Lower lobe of right lung (tissue), 2 donors: ENCODE measurements around the gene TMEM252. TPM values are rescaled to one million over a fixed set of nuclear protein-coding genes. Genes with fewer than 3 reads are reported as not detected.

ENCODE experiments used
- ATAC-seq, 2 donors: fragments of 200-7000 bp; cut with Tn5 transposase; one replicate each; pipeline ENCODE4 v1.9.1; 2020 to 2022; ENCODE audit warnings: mild to moderate bottlenecking in 2 of 2, moderate library complexity in 2 of 2
- DNase-seq: peaks from one replicate; pipeline ENCODE4 v3.0.0-alpha.2; 2020
- H3K27ac ChIP-seq: fragments of 200-600 bp; one replicate; pipeline ENCODE4 v1.8.0; 2022
- H3K27me3 ChIP-seq: fragments of 200-600 bp; one replicate; pipeline ENCODE4 v1.8.0; 2022; ENCODE audit warnings: low read depth
- H3K36me3 ChIP-seq: fragments of 200-600 bp; one replicate; pipeline ENCODE4 v1.8.0; 2022; ENCODE audit warnings: mild to moderate bottlenecking
- H3K4me1 ChIP-seq: fragments of 200-600 bp; one replicate; pipeline ENCODE4 v1.8.0; 2022
- H3K4me3 ChIP-seq: fragments of 200-600 bp; one replicate; pipeline ENCODE4 v1.8.0; 2022; ENCODE audit warnings: mild to moderate bottlenecking
- H3K9me3 ChIP-seq: fragments of 200-600 bp; one replicate; pipeline ENCODE4 v1.8.0; 2022
- intact Hi-C: fragments of 100-400 bp; cut with DNase I; formaldehyde crosslinking; loops from one replicate; pipeline ENCODE4 v1.11.0; 2022
- total RNA-seq: library from RNA; stranded (reverse); fragmentation: NEBNext Ultra II Directional; extraction: Animal tissue kit (Norgen Biotek cat#: 25700); gene quantifications from one replicate; pipeline ENCODE4 v1.2.1, GENCODE V29; 2021
- TF ChIP-seq, protein P1 (sequence below): fragments of 200-600 bp; IDR thresholded peaks from one replicate; pipeline ENCODE4 v1.8.0; 2022; ENCODE audit warnings: antibody characterized with exemption, mild to moderate bottlenecking
- donor health status: DM: no; HTN: yes; CAD: no; lungs with severe emphysema.

TMEM252 gene
- total RNA-seq, 1 donor from 2014 or later, result 0.30 TPM

DNA sequence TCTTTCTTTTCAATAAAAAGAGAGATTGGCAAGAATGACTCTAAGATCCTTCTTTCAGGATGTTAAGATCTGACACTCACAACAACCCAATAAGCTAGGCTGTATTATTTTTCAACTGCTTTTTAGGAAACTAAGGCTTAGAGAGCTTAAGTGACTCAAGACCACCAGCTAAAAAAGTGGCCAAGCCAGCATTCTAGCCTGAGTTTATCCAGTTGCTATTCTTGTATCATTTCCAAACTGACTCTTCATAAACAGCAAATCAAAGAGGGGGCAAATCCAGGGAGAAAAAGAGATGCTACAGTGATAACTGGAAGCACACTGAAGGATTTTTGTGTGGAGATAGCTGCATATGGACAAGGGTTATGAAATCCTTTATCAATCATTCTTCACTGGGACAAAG lies 47.1 kb downstream of the TMEM252 start:
- DNase-seq (no peak), ATAC-seq (no peak)
- Histone ChIP-seq H3K9me3 (no peaks in the 10 kb centered on the region), H3K4me1 (no peaks in the 10 kb centered on the region), H3K4me3 (no peak overlapping the region), H3K27ac (no peak overlapping the region), H3K36me3 (no peaks in the 10 kb centered on the region), H3K27me3 (no peaks in the 10 kb centered on the region)
- intact Hi-C loops, result no loop called here
- TF ChIP-seq, protein P1, sequence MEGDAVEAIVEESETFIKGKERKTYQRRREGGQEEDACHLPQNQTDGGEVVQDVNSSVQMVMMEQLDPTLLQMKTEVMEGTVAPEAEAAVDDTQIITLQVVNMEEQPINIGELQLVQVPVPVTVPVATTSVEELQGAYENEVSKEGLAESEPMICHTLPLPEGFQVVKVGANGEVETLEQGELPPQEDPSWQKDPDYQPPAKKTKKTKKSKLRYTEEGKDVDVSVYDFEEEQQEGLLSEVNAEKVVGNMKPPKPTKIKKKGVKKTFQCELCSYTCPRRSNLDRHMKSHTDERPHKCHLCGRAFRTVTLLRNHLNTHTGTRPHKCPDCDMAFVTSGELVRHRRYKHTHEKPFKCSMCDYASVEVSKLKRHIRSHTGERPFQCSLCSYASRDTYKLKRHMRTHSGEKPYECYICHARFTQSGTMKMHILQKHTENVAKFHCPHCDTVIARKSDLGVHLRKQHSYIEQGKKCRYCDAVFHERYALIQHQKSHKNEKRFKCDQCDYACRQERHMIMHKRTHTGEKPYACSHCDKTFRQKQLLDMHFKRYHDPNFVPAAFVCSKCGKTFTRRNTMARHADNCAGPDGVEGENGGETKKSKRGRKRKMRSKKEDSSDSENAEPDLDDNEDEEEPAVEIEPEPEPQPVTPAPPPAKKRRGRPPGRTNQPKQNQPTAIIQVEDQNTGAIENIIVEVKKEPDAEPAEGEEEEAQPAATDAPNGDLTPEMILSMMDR, result no peak

DNA sequence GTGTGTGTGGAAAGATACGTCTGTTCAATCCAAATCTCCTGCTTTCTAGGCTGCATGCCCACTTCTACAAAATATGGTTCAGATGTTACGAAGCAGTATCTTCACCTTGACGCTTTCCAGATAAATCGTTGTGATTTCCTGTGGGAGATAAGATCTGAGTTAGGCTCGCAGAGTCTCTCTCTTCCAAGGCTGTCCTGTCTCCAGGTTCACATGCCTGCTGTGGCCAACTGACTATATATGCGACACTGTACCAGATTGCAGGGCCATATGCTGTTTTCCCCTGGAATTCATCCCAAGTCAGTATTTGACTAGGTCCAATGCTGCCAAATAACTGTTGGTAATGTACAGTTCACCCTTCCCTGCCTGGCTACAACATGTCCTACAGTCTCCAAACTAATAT lies 47.9 kb downstream of the TMEM252 start:
- DNase-seq, result no peak

DNA sequence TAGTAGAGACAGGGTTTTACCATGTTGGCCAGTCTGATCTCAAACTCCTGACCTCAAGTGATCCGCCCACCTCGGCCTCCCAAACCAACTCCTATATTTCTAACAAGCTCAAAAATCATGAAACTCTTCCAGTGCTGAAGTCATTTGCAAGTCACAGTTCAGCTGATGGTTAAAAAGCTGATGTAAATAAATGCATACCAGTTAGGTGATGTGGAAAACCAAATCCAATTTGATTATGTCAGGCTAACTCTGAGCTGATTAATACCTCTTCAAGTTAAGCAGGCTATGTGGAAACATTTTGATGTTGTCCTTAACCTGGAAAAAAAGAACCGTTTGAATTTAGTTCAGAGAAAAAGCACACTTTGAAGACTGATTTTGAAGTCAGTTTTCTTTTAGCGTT lies 51.0 kb downstream of the TMEM252 start:
- intact Hi-C loops, result no loop called here
- no peaks in the 10 kb centered on the region for H3K27me3 ChIP-seq
- H3K4me1 ChIP-seq, result no peaks in the 10 kb centered on the region
- ATAC-seq (no peak), DNase-seq (no peak)
- TF ChIP-seq, protein P1, result no peak
- no peaks in the 10 kb centered on the region for H3K9me3 ChIP-seq
- H3K27ac ChIP-seq, result no peak overlapping the region
- no peak overlapping the region for H3K4me3 ChIP-seq
- no peaks in the 10 kb centered on the region for H3K36me3 ChIP-seq

More for the DNA sequence above, 47.9 kb downstream of the TMEM252 start:
- Histone ChIP-seq H3K4me3 (no peak overlapping the region), H3K9me3 (no peaks in the 10 kb centered on the region), H3K27ac (no peak overlapping the region), H3K36me3 (no peaks in the 10 kb centered on the region), H3K4me1 (no peaks in the 10 kb centered on the region), H3K27me3 (no peaks in the 10 kb centered on the region)
- no peak for ATAC-seq
- TF ChIP-seq, protein P1, result no peak
- intact Hi-C loops, result no loop called here

DNA sequence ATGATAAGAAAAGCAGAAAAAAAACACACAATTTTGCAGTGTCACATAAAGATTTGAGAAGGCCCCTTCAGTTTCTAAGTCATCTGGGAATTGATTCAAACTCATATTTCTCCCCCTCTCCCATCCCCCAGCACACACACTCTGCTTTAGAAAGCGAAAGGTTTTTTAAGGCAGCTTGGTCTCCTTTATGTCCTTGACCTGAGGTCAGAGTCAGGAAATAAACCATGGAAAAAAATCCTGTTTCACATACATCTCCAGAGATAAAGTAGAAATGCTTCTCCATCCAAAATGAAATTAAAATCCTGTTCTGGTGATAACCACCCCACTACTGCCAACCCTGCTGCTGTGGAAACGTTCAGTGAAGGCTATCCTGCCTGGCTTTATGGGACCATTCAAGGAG lies 52.6 kb downstream of the TMEM252 start:
- Histone ChIP-seq H3K9me3 (no peaks in the 10 kb centered on the region), H3K4me1 (no peaks in the 10 kb centered on the region), H3K4me3 (no peak overlapping the region), H3K27me3 (no peaks in the 10 kb centered on the region), H3K36me3 (no peaks in the 10 kb centered on the region), H3K27ac (no peak overlapping the region)
- no peak for ATAC-seq
- DNase-seq, result no peak
- intact Hi-C loops, result no loop called here
- TF ChIP-seq, protein P1, result no peak

Other genes starting within 250 kb of the TMEM252 start
- gene FOXD4L3, start 238.0 kb downstream of the TMEM252 start, total RNA-seq, result 0.21 TPM
- 26.3 TPM for gene PGM5, start 184.3 kb downstream of the TMEM252 start, total RNA-seq
- gene PIP5K1B, start 164.4 kb upstream of the TMEM252 start, total RNA-seq, result 35.9 TPM